ACHN (cell line): ENCODE data around the gene FSD1.
"Not testable (repeated sequence)": the region's sequence is repeated elsewhere in the genome, so short reads cannot be mapped to it uniquely, and the experiment has no call there.

ENCODE experiments used
- DNase-seq: peaks from one replicate; pipeline ENCODE4 v3.0.0-alpha.2; 2015
- in situ Hi-C: cut with HindIII; loops from 2 replicates; pipeline ENCODE4 v1.10.0; 2017; ENCODE audit warnings: low sequenced_read_pairs, low pct_ligation_motif_present, low pct_unique_long_range_greater_than_20kb

The FSD1 gene

DNA sequence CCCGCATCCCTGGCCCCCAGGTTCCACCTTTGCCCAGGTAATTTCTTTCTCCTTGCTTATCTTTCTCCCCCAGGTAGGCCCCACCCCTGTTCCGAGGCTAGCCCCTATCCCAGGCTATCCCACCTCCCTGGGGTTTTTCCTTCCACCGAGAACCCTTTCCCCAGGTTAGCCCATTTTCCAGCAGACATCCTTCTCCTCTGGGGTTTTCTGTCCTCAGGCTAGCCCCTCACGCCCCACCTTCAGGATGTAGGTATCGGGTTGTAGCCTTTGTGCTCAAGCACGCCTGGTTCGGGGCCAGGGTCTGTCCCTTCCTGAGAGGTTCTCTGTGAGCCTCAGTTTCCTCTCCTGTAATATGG is 837 bp downstream of the FSD1 start:
- DNase-seq: no peak
- in situ Hi-C loops: no loop called here

DNA sequence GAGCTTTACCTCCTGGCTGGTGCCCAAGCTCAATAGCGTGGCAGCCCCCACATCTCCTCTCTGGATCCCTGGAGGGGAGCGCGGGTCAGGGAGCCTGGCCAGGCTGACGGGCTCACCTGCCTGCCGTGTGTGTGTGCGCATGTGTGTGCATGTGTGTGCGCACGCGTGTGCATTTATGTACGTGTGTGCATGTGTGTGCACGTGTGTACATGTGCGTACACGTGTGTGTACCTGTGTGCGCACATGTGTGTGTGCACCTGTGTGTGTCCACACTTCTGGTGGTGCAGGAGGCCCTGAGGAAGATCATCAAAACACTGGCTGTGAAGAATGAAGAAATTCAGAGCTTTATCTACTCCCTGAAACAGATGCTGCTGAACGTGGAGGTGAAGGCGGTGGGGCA is 1.3 kb downstream of the FSD1 start:
- in situ Hi-C loops: no loop called here
- no peak for DNase-seq

DNA sequence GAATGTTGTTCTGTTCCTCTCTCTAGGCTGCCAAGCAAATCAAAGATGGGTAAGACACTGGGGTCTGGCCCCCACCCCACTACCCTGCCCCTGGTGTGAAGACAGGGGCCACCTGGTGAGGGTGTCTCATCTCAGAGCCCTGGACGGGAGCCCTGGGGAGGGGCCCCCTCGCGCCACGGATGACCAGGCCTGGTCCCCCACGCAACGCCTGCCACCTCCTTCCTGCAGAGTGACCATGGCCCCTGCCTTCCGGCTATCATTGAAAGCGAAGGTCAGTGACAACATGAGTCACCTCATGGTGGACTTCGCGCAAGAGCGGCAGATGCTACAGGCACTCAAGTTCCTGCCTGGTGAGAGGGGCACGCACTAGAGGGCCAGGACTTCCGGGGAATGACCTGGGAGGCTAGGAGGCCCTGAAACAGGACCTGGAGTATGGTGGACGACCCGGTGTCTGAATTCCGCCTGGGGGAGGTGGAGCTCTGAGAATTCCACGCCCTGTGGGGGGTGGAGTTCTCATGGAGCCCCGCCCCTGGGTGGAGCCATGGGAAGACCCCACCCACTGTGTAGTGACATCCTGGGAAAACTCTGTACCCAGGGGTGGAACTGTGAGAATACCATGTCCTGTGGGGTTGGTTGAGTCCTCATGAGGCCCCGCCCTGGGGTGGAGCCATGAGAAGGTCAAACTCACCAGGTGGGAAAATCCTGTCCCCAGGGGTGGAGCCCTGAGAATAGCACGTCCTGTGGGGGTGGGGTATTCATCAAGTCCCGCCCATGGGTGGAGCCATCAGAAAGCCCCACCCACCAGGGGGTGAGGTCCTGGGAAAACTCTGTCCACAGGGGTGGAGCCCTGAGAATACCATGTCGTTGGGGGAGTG is 6.1 kb downstream of the FSD1 start:
- no peak for DNase-seq
- in situ Hi-C loops: no loop called here

- DNase-seq: no peak
- in situ Hi-C loops: no loop called here
These were observed 9.6 kb downstream of the FSD1 start for GRCh38 chr19:4313847-4314490.

DNA sequence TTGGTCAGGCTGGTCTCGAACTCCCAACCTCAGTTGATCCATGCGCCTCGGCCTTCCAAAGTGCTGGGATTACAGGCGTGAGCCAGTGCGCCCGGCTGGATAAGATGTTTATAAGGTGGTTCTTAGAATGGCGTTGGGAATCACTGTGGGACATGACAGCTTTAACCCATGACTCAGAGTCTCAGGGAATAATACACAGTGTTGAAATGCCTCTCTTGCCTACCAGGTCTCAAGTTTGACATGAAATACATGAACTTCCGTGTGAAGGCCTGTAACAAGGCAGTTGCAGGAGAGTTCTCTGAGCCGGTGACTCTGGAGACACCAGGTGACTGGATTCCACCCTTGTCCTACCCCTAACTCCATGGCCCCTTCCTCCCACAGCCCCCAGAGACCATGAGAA is 12.6 kb downstream of the FSD1 start:
- no peak for DNase-seq
- in situ Hi-C loops: no loop called here

GRCh38 chr19:4318460-4318859 is 14.1 kb downstream of the FSD1 start:
- in situ Hi-C loops: no loop called here
- DNase-seq: no peak

- in situ Hi-C loops: no loop called here
- no peak for DNase-seq
These were observed 14.8 kb downstream of the FSD1 start for GRCh38 chr19:4319067-4319718.

GRCh38 chr19:4320419-4320818 is 16.0 kb downstream of the FSD1 start:
- in situ Hi-C loops: no loop called here
- DNase-seq: no peak

DNA sequence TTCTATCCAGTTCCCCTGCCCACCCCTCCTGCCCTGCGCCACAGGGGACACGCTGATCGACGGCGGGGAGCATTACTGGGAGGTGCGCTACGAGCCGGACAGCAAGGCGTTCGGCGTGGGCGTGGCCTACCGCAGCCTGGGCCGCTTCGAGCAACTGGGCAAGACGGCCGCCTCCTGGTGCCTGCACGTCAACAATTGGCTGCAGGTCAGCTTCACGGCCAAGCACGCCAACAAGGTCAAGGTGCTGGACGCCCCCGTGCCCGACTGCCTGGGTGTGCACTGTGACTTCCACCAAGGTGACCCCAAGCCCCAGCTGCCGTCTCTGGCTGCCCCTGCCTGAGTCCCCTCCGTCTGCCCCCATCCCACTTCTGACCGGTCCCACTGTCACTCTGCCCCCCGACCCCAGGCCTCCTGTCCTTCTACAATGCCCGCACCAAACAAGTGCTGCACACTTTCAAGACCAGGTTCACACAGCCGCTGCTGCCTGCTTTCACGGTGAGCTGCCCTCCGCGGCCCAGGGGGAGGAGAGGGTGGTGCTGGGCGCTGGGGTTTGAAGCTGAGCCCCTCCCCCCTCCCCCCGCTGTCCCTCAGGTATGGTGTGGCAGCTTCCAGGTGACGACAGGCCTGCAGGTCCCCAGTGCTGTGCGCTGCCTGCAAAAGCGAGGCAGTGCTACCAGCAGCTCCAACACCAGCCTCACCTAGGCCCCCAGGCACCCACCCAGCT is 18.7 kb downstream of the FSD1 start:
- in situ Hi-C loops: no loop called here
- no peak for DNase-seq

GRCh38 chr19:4323692-4324091 is 19.3 kb downstream of the FSD1 start:
- DNase-seq: no peak
- in situ Hi-C loops: no loop called here

- in situ Hi-C loops: no loop called here
- no peak for DNase-seq
These were observed 19.8 kb downstream of the FSD1 start for GRCh38 chr19:4324228-4324627.

DNA sequence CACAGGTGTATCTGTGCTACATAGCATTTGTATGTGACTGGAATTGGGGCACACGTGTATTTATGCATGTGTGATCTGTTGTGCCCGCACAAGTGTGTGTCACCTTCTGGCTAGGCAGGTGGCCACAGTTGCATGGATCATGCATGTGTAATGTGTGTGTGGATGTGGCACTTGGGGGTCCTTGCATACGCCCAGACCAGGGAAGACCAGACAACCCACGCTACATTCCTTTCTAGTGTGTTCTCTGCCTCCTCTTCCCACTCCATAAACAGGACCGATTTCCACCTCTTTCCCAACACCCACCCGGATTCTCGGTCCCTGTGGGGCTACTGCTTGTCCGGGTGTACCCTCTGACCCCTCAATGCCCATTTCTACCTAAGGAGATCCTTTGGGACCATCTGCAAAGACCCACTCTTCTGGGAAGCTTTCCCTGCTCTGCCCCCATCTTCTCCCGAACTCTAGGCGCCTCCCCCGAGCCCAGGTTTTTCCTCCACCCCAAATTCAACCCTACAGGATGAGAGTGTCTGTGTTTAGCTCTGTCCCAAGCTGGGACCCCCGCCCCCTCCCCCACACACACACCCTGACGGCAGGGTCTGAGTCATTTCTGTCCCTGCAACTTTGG is 21.9 kb downstream of the FSD1 start:
- no peak for DNase-seq
- in situ Hi-C loops: no loop called here

GRCh38 chr19:4326837-4327251 is 22.4 kb downstream of the FSD1 start:
- no peak for DNase-seq
- in situ Hi-C loops: no loop called here

DNA sequence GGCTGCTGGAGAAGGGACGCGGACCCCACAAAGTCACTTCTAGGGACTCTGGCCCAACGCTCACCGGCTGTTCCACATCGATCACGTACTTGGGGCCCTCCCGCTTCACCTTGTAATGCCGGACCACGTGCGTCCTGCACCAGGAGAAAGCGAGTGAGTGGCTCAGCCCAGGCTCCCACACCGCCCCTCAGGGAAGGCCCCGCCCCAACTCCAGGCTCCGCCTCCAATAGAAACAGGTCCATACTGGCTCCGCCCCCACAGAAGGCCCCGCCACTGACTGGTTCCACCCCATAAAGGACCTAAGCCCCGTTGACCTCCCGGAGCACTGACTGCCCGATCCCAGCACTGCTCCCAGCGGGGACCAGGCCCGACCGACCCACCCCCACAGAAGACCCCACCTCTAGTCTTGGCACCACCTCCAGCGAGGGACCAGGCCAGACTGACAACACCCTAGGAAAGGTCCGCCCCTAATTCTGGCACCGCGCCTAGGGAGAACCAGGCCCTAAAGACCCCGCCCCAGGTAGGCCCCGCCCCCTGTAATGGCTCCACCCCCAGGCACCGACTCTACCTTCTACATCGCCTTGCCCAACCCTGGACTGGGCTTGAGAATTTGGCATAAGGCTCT is 23.0 kb downstream of the FSD1 start:
- DNase-seq: no peak
- in situ Hi-C loops: no loop called here

GRCh38 chr19:4327877-4328242 is 23.5 kb downstream of the FSD1 start:
- in situ Hi-C loops: no loop called here
- DNase-seq: no peak

GRCh38 chr19:4328243-4328990 is 24.0 kb downstream of the FSD1 start:
- no peak for DNase-seq
- in situ Hi-C loops: no loop called here

GRCh38 chr19:4328991-4329681 is 24.7 kb downstream of the FSD1 start:
- in situ Hi-C loops, DNase-seq: not testable (repeated sequence)
